OCI-LY1 (cell line): ENCODE measurements around the gene SLC25A39.

Source experiments
- EZH2 ChIP-seq: fragments of 200-600 bp; sonication (generic), shearing (Covaris generic); IDR thresholded peaks from 2 replicates; pipeline ENCODE4 v1.8.0; 2017; ENCODE audit warnings: borderline replicate concordance, mixed run types, mild to moderate bottlenecking, antibody characterized with exemption, low read length, moderate library complexity, mixed read lengths
- TF ChIP-seq, protein P1 (sequence below): fragments of 200-600 bp; sonication (generic), shearing (Covaris generic); IDR thresholded peaks from 2 replicates; pipeline ENCODE4 v1.5.1; 2017; ENCODE audit warnings: mild to moderate bottlenecking, antibody characterized with exemption, low read length, moderate library complexity, mixed read lengths

DNA sequence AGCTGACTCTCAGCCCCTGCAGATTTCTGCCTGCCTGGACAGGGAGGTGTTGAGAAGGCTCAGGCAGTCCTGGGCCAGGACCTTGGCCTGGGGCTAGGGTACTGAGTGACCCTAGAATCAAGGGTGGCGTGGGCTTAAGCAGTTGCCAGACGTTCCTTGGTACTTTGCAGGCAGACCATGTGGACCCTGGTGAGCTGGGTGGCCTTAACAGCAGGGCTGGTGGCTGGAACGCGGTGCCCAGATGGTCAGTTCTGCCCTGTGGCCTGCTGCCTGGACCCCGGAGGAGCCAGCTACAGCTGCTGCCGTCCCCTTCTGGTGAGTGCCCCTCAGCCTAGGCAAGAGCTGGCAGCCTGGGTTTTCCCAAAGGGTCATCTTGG is 24.4 kb upstream of the SLC25A39 start:
- no peak for TF ChIP-seq EZH2
- TF ChIP-seq, protein P1, sequence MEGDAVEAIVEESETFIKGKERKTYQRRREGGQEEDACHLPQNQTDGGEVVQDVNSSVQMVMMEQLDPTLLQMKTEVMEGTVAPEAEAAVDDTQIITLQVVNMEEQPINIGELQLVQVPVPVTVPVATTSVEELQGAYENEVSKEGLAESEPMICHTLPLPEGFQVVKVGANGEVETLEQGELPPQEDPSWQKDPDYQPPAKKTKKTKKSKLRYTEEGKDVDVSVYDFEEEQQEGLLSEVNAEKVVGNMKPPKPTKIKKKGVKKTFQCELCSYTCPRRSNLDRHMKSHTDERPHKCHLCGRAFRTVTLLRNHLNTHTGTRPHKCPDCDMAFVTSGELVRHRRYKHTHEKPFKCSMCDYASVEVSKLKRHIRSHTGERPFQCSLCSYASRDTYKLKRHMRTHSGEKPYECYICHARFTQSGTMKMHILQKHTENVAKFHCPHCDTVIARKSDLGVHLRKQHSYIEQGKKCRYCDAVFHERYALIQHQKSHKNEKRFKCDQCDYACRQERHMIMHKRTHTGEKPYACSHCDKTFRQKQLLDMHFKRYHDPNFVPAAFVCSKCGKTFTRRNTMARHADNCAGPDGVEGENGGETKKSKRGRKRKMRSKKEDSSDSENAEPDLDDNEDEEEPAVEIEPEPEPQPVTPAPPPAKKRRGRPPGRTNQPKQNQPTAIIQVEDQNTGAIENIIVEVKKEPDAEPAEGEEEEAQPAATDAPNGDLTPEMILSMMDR: no peak
